ENCODE data around the gene PRPS1. TPM values are rescaled to one million over a fixed set of nuclear protein-coding genes. Genes with fewer than 3 reads are reported as not detected.
"Not testable (repeated sequence)": the region's sequence is repeated elsewhere in the genome, so short reads cannot be mapped to it uniquely, and the experiment has no call there.

Gene PRPS1
- 14.6 TPM for total RNA-seq

- peak; percentile 99 for ATAC-seq
Measured at GRCh38 chrX:107627838-107628661, at the start of gene PRPS1. Gene PRPS1 (plus strand): TSS chrX:107628510. CDS start chrX:107628629, 119 bp downstream.

DNA sequence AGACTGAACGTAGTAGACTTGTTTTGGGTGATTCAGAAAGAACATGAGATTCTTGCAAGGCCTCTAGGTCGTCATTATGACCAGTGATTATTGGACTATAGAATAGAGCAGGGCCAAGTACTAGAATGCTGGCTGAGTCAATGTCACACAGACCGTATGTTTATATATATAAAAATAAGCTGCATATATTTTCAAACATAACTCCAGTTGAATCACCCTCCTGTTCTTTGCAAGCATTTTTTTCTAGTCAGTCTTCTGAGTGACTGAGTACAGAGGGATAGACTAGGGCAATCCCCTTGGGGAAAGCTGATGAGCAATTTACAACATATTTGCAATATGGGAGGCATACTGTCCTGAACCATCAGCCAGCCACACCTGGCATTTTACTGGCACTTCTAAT is 48.4 kb upstream of the PRPS1 start:
- no peak for ATAC-seq

DNA sequence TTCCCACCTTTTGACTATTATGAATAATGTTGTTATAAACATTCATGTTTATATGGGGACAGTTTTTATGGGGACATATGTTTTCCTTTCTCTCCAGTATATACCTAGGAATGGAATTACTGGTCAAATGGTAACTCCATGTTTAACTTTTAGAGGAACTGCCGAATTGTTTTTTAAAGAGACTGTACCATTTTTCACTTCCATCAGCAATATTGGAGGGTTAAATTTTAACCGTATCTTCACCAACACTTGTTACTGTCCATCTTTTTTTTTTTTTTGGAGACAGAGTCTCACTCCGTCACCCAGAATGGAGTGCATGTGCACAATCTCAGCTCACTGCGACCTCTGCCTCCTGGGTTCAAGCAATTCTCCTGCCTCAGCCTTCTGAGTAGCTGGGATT is 46.4 kb upstream of the PRPS1 start:
- ATAC-seq = no peak

DNA sequence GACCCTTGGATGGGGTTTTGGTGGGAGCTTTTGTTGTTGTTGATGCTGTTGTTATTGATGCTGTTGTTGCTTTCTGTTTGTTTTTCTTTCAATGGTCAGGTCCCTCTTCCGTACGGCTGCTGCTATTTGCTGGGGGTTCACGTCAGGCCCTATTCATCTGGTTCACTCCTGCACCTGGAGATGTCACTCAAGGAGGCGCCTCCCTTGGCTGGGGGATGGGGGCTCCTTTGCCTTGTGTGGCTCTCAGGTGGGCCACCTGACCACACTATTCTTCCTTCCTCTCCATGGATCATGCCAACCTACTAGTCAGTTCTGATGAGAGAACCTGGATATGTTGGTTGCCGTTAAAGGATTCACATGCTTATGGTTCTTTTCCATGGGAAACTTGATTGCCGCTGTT is 39.1 kb upstream of the PRPS1 start:
- ATAC-seq = no peak

GRCh38 chrX:107596651-107597050 is 31.7 kb upstream of the PRPS1 start:
- no peak for ATAC-seq

GRCh38 chrX:107597264-107597663 is 31.0 kb upstream of the PRPS1 start:
- no peak for ATAC-seq

DNA sequence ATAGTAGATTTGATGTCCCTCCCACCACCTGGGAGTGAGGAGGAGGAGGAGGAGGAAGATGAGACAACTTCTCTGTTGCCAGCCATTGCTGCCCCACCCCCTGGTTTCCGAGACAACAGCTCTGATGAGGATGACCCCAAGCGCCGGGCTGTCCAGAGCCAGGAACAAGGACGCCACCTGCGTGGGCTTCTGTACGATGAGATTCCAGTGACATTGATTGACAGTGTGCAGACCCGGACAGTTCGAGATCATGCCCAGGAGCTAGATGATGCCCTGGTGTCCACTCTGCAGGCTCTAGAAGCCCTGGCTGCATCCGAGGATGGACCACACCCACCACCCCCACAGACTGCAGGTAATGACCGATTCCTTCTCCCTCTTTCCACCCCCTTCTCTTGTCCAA is 30.5 kb upstream of the PRPS1 start:
- ATAC-seq = no peak

- no peak for ATAC-seq
Measured at GRCh38 chrX:107599450-107599861, 28.9 kb upstream of the PRPS1 start.

DNA sequence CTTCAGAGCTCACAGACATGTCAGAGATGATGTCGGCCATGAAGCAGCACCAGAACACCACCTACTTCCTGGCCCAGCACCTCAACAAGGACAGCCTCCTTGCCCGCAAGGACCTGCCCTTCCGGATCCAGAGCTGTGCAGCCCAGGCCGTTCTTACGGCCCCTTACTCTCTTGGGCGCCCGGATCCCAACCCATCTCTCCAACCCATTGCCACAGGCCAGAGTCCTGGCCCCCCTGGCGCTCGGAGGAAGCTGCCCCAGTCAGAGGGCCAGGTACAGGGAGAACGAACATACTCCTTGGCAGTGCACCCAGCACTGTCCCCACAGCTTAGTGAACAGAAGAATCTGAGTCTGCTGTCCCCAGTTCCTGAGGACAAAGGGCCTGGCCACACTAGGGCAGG is 27.9 kb upstream of the PRPS1 start:
- no peak for ATAC-seq

DNA sequence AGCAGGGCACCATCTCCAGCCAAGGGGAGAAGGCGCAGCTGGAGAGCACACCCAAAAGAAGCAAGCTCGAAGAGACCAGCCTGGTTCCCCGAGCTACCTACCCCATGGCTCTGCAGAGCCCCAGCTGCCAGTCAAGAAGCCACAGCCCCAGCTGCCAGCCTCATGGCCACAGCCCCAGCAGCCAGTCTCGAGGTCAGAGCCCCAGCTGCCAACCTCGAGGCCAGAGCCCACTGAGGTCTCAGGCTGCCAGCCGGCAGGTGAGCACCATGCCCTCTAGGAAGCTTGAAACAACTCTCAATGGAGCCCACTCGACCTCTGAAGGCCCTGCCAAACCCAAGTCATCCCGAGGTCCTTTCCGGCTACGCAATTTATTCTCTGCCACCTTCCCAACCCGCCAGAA is 27.0 kb upstream of the PRPS1 start:
- no peak for ATAC-seq

DNA sequence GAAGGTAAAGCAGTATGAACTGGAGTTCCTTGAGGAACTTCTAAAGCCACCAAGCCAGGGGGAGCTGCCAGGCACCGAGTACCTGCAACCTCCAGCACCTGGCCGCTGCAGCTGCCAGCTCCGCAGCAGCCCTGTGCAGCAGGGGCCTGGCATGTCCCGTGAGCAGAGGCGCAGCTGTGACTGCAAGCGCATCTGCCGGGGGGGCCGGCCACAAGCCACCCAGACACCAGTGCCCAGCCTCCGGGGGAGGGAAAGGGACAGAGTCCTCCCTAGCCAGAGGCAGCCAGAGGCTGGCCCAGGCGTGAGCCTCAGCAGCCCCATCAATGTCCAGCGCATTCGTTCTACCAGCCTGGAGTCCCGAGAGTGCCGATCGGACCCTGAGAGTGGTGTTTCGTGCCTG is 26.6 kb upstream of the PRPS1 start:
- ATAC-seq = no peak

DNA sequence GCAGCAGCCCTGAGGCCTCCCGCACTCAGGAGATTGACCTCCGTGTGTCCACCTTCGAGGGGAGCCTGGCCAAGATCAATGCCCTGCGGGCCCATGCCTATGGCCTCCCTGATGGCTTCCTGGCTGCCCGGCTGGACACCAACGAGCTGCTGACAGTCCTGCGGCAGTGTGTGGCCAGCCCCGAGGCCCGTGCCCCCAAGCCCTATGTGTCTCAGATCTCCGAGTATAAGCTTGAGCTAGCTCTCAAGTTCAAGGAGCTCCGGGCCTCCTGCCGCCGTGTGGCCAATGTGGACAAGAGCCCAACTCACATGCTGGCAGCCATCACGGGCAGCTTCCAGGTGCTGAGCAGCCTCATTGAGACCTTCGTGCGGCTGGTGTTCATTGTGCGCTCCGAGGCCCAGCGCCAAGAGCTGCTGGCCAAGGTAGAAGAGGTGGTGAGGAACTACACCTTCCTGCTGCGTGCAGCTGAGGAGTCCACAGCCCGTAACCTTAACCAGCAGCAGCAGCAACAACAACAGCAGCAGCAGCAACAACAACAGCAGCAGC is 25.5 kb upstream of the PRPS1 start:
- no peak for ATAC-seq

DNA sequence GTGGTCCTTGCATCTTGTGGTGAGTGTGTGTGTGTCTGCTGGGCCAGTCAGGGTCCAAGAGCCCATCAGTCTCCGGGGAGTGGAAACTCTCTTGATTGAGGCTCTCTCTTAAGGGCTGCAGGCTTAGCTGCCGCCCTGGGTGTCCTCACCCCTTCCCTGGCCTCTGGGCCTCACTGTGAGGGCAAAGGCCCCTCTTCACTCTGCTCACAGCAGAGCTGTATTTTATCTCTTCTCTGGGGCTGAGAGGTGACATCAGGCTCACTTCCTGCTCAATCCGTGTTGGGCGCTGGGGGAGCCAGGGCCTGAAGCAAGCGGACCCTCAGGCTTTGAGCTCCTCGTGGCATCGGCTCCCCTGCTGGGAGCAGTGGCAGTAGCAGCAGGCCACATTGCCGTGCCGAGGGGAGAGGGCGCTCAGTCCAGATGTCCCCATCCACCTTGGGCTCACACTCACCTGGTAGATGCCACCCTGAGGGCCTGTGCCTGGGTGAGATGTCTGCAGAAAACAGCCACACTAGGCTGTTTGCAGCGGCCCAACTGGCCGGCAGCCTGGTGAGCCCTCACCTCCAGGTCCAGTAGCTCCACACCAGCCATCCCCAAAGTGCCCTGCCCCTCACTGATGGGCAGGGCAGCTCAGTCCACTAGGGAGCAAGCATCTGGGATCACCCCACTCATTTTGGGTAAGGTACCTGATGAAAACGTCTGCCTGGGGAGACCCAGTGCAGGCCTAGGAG is 24.7 kb upstream of the PRPS1 start:
- no peak for ATAC-seq

- ATAC-seq = not testable (repeated sequence)
Measured at GRCh38 chrX:107609061-107609460, 19.2 kb upstream of the PRPS1 start.

DNA sequence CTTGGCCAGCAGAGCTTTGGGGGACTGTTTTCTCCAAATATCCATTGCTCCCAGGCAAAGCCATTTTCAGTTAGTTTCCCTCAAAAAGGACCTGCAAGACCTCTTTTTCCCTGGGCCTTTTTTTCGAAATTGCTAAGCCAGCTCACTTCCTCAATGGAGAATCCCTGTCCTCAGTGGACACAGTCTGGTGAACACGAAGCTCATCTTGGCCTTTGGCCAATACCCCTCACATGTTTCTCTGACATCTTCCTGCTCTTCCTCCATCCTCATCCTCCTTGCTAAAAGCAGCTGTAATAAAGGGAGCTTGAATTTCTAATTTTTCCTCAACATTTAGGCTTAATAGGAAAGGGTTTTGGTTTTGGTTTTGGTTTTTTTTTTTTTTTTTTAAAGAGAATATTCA is 17.6 kb upstream of the PRPS1 start:
- ATAC-seq = no peak

DNA sequence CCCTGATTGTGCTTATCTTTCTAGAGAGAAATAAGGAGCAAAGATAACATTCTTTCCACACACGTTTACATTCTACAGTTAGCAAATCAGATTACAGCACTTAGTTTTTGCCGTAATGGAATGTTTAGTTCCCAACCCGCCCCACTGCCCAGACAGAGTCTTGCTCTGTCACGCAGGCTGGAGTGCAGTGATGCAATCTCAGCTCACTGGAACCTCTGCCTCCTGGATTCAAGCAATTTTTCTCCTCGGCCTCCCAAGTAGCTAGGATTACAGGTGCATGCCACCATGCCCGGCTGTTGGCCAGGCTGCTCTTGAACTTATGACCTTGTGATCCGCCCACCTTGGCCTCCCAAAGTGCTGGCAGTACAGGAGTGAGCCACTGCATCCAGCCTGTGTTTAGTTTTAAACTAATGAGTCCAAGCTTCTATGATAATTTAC is 8.4 kb upstream of the PRPS1 start:
- no peak for ATAC-seq

GRCh38 chrX:107624893-107625292 is 3.4 kb upstream of the PRPS1 start:
- ATAC-seq = no peak

DNA sequence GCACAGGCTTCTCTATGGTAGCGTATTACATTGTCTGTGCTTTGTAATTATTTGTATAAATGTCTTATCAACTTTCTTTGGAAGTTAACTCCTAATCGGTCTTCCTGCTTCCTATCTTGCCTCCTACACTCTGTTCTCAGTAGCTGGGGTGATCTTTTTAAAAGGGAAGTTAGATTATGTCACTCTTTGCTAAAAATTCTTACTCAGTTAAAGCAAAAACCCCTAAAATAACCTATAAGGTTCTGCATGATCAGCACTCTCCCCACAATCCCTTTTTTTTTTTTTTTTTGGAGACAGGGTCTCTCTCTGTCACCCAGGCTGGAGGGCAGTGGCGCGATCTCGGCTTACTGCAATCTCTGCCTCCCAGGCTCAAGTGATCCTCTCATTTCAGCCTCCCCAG is 2.6 kb upstream of the PRPS1 start:
- no peak for ATAC-seq

GRCh38 chrX:107626481-107626880 is 1.8 kb upstream of the PRPS1 start:
- no peak for ATAC-seq

- no peak for ATAC-seq
Measured at GRCh38 chrX:107626916-107627315, 1.4 kb upstream of the PRPS1 start.

GRCh38 chrX:107628662-107629539 is 591 bp downstream of the PRPS1 start:
- peak; percentile 40 for ATAC-seq

GRCh38 chrX:107629540-107629909 is 1.2 kb downstream of the PRPS1 start:
- ATAC-seq = no peak

Measured in esophagus mucosa (tissue), 1 donor.